ENCODE measurements around the gene ATAT1. TPM values are rescaled to one million over a fixed set of nuclear protein-coding genes. Genes with fewer than 3 reads are reported as not detected.

Gene ATAT1
- polyA plus RNA-seq, 1 of the 3 experiments (the other 2 are of a cell fraction), result 36.2 TPM

- H3K27ac ChIP-seq (ENCODE audit: low read depth in 2 of 2, low read length in 1 of 2), result no peak overlapping the region; a peak in 1 of 4 replicates
- peak overlapping the region; percentile 74; the same call in 1 of the 2 replicates for H3K9ac ChIP-seq
- H3K9me2 ChIP-seq, result no peaks in the 10 kb centered on the region
- H4K20me1 ChIP-seq (ENCODE audit: insufficient read depth), result no peaks in the 10 kb centered on the region; the same call in 1 of the 2 replicates
- no peaks in the 10 kb centered on the region for H3K9me3 ChIP-seq
- H3K79me2 ChIP-seq (ENCODE audit: insufficient read depth), result peaks cover 62% of the 10 kb centered on the region
- CTCF ChIA-PET, result interaction anchor here (1.0 to 29.8 kb wide), 5 partner anchors 9 to 34 kb away, joined by 3 to 838 read pairs (median 5); partner anchors contain the start of genes DHX16, FLOT1, MDC1 and TUBB
- peak overlapping the region in 1 of 2 experiments; percentile 86; a peak in 2 of 4 replicates for H3K4me3 ChIP-seq (ENCODE audit: low read depth in 2 of 2, low read length in 1 of 2)
- peaks cover 17 to 46% of the 10 kb centered on the region in 2 experiments; a peak in 2 of 4 replicates for H3K4me1 ChIP-seq (ENCODE audit: control insufficient read depth in 1 of 2, insufficient read depth in 2 of 2, low read depth in 1 of 2, low read length in 1 of 2)
- peak overlapping the region; percentile 98 for H3K4me2 ChIP-seq
- no peak overlapping the region for H2AFZ ChIP-seq (ENCODE audit: low read depth)
- H3K27me3 ChIP-seq (ENCODE audit: insufficient read depth), result no peaks in the 10 kb centered on the region
- WGBS (ENCODE audit: low lambda C conversion rate), result 94% methylated on average over 9 of the region's 11 CpGs
- TF ChIP-seq, protein P1, sequence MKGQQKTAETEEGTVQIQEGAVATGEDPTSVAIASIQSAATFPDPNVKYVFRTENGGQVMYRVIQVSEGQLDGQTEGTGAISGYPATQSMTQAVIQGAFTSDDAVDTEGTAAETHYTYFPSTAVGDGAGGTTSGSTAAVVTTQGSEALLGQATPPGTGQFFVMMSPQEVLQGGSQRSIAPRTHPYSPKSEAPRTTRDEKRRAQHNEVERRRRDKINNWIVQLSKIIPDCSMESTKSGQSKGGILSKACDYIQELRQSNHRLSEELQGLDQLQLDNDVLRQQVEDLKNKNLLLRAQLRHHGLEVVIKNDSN (IDR thresholded peaks at IDR 0.05; ENCODE audit: borderline replicate concordance, low read depth), result no peak
- TF ChIP-seq MEF2A (IDR thresholded peaks at IDR 0.05; ENCODE audit: borderline replicate concordance, low read depth) (no peak), PBX3 (IDR thresholded peaks at IDR 0.05) (no peak), NRF1 (IDR thresholded peaks at IDR 0.05; ENCODE audit: low read depth, low read length) (no peak), RXRA (IDR thresholded peaks at IDR 0.05; ENCODE audit: borderline replicate concordance, low read depth) (no peak), RFX5 (IDR thresholded peaks at IDR 0.05; ENCODE audit: low read length) (no peak), ZBTB33 (IDR thresholded peaks at IDR 0.05; ENCODE audit: borderline replicate concordance, low read depth) (no peak), ELF1 (IDR thresholded peaks at IDR 0.05) (no peak), POLR2AphosphoS5 (IDR thresholded peaks at IDR 0.05; ENCODE audit: low read depth, low read length) (no peak), GATA2 (CRISPR knock-in tag; IDR thresholded peaks at IDR 0.05) (no peak), CTCF (IDR thresholded peaks at IDR 0.05) (no peak), MXI1 (IDR thresholded peaks at IDR 0.05; ENCODE audit: low read depth, low read length) (no peak), REST (IDR thresholded peaks at IDR 0.05; ENCODE audit: low read depth, low read length) (no peak), CHD2 (IDR thresholded peaks at IDR 0.05; ENCODE audit: low read length, partially characterized antibody) (no peak), SMC3 (IDR thresholded peaks at IDR 0.05; ENCODE audit: low read depth, low read length) (no peak)
- DNase-seq, result no peak
- peaks cover 0 to 5% of the 10 kb centered on the region in 2 experiments for H3K36me3 ChIP-seq (replicated peaks in 1 of 2; ENCODE audit: control insufficient read depth in 1 of 2, insufficient read depth in 2 of 2, low read length in 1 of 2)
- POLR2A ChIA-PET, result no interaction called here
- H3F3A ChIP-seq (replicated peaks; ENCODE audit: insufficient read depth), result no peaks in the 10 kb centered on the region
Measured at GRCh38 chr6:30689022-30689865, 62.6 kb downstream of the ATAT1 start.

All from SK-N-SH (cell line).